H9 (cell line): ENCODE results near the gene NGRN. TPM values are rescaled to one million over a fixed set of nuclear protein-coding genes. Genes with fewer than 3 reads are reported as not detected.

Experiments
- DNase-seq: peaks from one replicate; pipeline ENCODE4 v3.0.0-alpha.2; 2017
- H2AFZ ChIP-seq: one replicate; pipeline ENCODE4 v1.6.1; 2013; ENCODE audit warnings: mild to moderate bottlenecking, low read length, control low read depth, moderate library complexity
- H2AK5ac ChIP-seq: 2 replicates; pipeline ENCODE4 v1.6.1; 2013; ENCODE audit warnings: low read length, control low read depth, mixed read lengths; ENCODE audit not compliant: insufficient read length
- H2BK120ac ChIP-seq: one replicate; pipeline ENCODE4 v1.6.1; 2013; ENCODE audit warnings: low read depth, mild to moderate bottlenecking, low read length, control low read depth, inconsistent platforms; ENCODE audit not compliant: poor library complexity, severe bottlenecking
- H2BK12ac ChIP-seq: 2 replicates; pipeline ENCODE4 v1.6.1; 2013; ENCODE audit warnings: low read length, control low read depth, mixed read lengths, low read depth; ENCODE audit not compliant: insufficient read length
- H2BK15ac ChIP-seq: 2 replicates; pipeline ENCODE4 v1.6.1; 2013; ENCODE audit warnings: low read depth, low read length, control low read depth
- H2BK20ac ChIP-seq: one replicate; pipeline ENCODE4 v1.6.1; 2013; ENCODE audit warnings: low read depth, mild to moderate bottlenecking, low read length, control low read depth, inconsistent platforms; ENCODE audit not compliant: poor library complexity, severe bottlenecking
- H2BK5ac ChIP-seq: 2 replicates; pipeline ENCODE4 v1.6.1; 2013; ENCODE audit warnings: low read length, control low read depth, mixed read lengths; ENCODE audit not compliant: insufficient read length
- H3K14ac ChIP-seq: 2 replicates; pipeline ENCODE4 v1.6.1; 2013; ENCODE audit warnings: low read length, control low read depth; ENCODE audit not compliant: insufficient read depth
- H3K18ac ChIP-seq: 2 replicates; pipeline ENCODE4 v1.6.1; 2013; ENCODE audit warnings: low read depth, mild to moderate bottlenecking, mixed read lengths, low read length, control low read depth; ENCODE audit not compliant: insufficient read length
- H3K23ac ChIP-seq: 2 replicates; pipeline ENCODE4 v1.6.1; 2013; ENCODE audit warnings: low read length, control low read depth, mixed read lengths, low read depth; ENCODE audit not compliant: insufficient read length
- H3K23me2 ChIP-seq: 2 replicates; pipeline ENCODE4 v1.6.1; 2013; ENCODE audit warnings: low read depth, mild to moderate bottlenecking, mixed read lengths, low read length, control low read depth; ENCODE audit not compliant: insufficient read length, poor library complexity, severe bottlenecking
- H3K27ac ChIP-seq: 2 replicates; pipeline ENCODE4 v1.5.1; 2013; ENCODE audit warnings: low read length, control low read depth, mixed read lengths, low read depth; ENCODE audit not compliant: insufficient read length
- H3K27me3 ChIP-seq: 2 replicates; pipeline ENCODE4 v1.6.1; 2013; ENCODE audit warnings: low read length, control low read depth, inconsistent platforms; ENCODE audit not compliant: insufficient read depth
- H3K4ac ChIP-seq: 2 replicates; pipeline ENCODE4 v1.6.1; 2013; ENCODE audit warnings: low read depth, mild to moderate bottlenecking, control low read depth, inconsistent platforms, low read length, moderate library complexity
- H3K4me1 ChIP-seq: 2 replicates; pipeline ENCODE4 v1.6.1; 2013; ENCODE audit warnings: low read length, control low read depth, inconsistent platforms; ENCODE audit not compliant: insufficient read depth
- H3K4me2 ChIP-seq: 2 replicates; pipeline ENCODE4 v1.6.1; 2013; ENCODE audit warnings: low read length, control low read depth, mixed read lengths; ENCODE audit not compliant: insufficient read length, insufficient read depth
- H3K56ac ChIP-seq: 2 replicates; pipeline ENCODE4 v1.6.1; 2013; ENCODE audit warnings: low read depth, mild to moderate bottlenecking, mixed read lengths, low read length, control low read depth; ENCODE audit not compliant: insufficient read length
- H3K79me1 ChIP-seq: 2 replicates; pipeline ENCODE4 v1.6.1; 2013; ENCODE audit warnings: low read depth, mild to moderate bottlenecking, moderate library complexity, low read length, control low read depth, inconsistent platforms; ENCODE audit not compliant: insufficient read depth, poor library complexity, severe bottlenecking
- H3K79me2 ChIP-seq: 2 replicates; pipeline ENCODE4 v1.6.1; 2013; ENCODE audit warnings: low read length, control low read depth, inconsistent platforms; ENCODE audit not compliant: insufficient read depth
- H3K9ac ChIP-seq: 2 replicates; pipeline ENCODE4 v1.6.1; 2013; ENCODE audit warnings: low read length, control low read depth, mixed read lengths; ENCODE audit not compliant: insufficient read length; ENCODE audit errors: extremely low read depth
- H3K9me3 ChIP-seq: one replicate; pipeline ENCODE4 v1.6.1; 2013; ENCODE audit warnings: low read depth, low read length, inconsistent platforms; ENCODE audit not compliant: control insufficient read depth
- H3T11ph ChIP-seq: one replicate; pipeline ENCODE4 v1.6.1; 2013; ENCODE audit warnings: mild to moderate bottlenecking, low read length, control low read depth, inconsistent platforms
- H4K20me1 ChIP-seq: one replicate; pipeline ENCODE4 v1.6.1; 2013; ENCODE audit not compliant: control insufficient read depth, insufficient read length, insufficient read depth
- H4K5ac ChIP-seq: 2 replicates; pipeline ENCODE4 v1.6.1; 2013; ENCODE audit warnings: low read depth, mild to moderate bottlenecking, mixed read lengths, low read length, control low read depth; ENCODE audit not compliant: insufficient read length
- H4K8ac ChIP-seq: replicated peaks from 2 replicates; pipeline ENCODE4 v1.6.1; 2013; ENCODE audit warnings: low read length, control low read depth, mixed read lengths, low read depth; ENCODE audit not compliant: insufficient read length
- H4K91ac ChIP-seq: 2 replicates; pipeline ENCODE4 v1.6.1; 2013; ENCODE audit warnings: low read depth, mild to moderate bottlenecking, moderate library complexity, mixed read lengths, low read length, control low read depth; ENCODE audit not compliant: insufficient read length
- H3K27ac Mint-ChIP-seq, 3 experiments: 2 replicates in 2 of 3; 3 replicates in 1 of 3; pipeline ENCODE4 v1.8.0; 2020 to 2021; ENCODE audit warnings: mixed read lengths in 3 of 3, mild to moderate bottlenecking in 1 of 3, moderate library complexity in 1 of 3
- H3K27me3 Mint-ChIP-seq: 2 replicates; pipeline ENCODE4 v1.8.0; 2021; ENCODE audit warnings: low read depth, mild to moderate bottlenecking, moderate library complexity, mixed read lengths
- H3K36me3 Mint-ChIP-seq, 3 experiments: 2 replicates in 2 of 3; 3 replicates in 1 of 3; pipeline ENCODE4 v1.8.0; 2020 to 2021; ENCODE audit warnings: low read depth in 3 of 3, mixed read lengths in 3 of 3; ENCODE audit not compliant: insufficient read depth in 1 of 3
- H3K4me1 Mint-ChIP-seq, 2 experiments: 2 replicates each; pipeline ENCODE4 v1.8.0; 2020; ENCODE audit warnings: mixed read lengths in 2 of 2
- H3K4me3 Mint-ChIP-seq, 2 experiments: 2 replicates in 1 of 2; 3 replicates in 1 of 2; pipeline ENCODE4 v1.8.0; 2020 to 2021; ENCODE audit warnings: mild to moderate bottlenecking in 2 of 2, mixed read lengths in 2 of 2, moderate library complexity in 1 of 2
- H3K9me3 Mint-ChIP-seq, 2 experiments: 2 replicates in 1 of 2; 3 replicates in 1 of 2; pipeline ENCODE4 v1.8.0; 2020; ENCODE audit warnings: mild to moderate bottlenecking in 2 of 2, mixed read lengths in 2 of 2, moderate library complexity in 1 of 2
- CTCF ChIP-seq: fragments of 200-600 bp; sonication (generic); conservative IDR thresholded peaks from 3 replicates; pipeline ENCODE4 v1.8.0; 2021; ENCODE audit warnings: antibody characterized with exemption, mild to moderate bottlenecking
- WGBS: extraction: QIAGEN DNeasy Blood & Tissue Kit; methylation state at CpG from one replicate; pipeline ENCODE4 v1.1.7; 2013; ENCODE audit warnings: missing lambda C conversion rate, low lambda C conversion rate, mixed read lengths; ENCODE audit not compliant: insufficient read length; ENCODE audit errors: extremely low coverage; 5-methylcytosine and 5-hydroxymethylcytosine counted together
- total RNA-seq: library from RNA; stranded (reverse); gene quantifications from 2 replicates; pipeline ENCODE4 v1.2.1, GENCODE V29; 2021

The NGRN gene
- total RNA-seq, 1 experiment from 2014 or later = 79.2 TPM

GRCh38 chr15:90231028-90232017 lies 34.1 kb upstream of the NGRN start:
- Histone ChIP-seq H4K20me1 (no peaks in the 10 kb centered on the region), H2BK12ac (no peak overlapping the region), H3K4me1 (no peaks in the 10 kb centered on the region; the same call in 1 of the 2 replicates), H3K23ac (no peak overlapping the region), H3K56ac (no peak overlapping the region), H3K79me1 (no peaks in the 10 kb centered on the region), H3K27ac (no peak overlapping the region), H3K4ac (no peak overlapping the region), H4K91ac (no peak overlapping the region), H2BK120ac (no peak overlapping the region), H3K79me2 (no peaks in the 10 kb centered on the region), H2AFZ (no peak overlapping the region), H3K4me2 (no peak overlapping the region), H4K8ac (no peak overlapping the region), H3K9ac (no peak overlapping the region), H3K27me3 (no peaks in the 10 kb centered on the region), H4K5ac (no peak overlapping the region), H3K9me3 (no peaks in the 10 kb centered on the region), H2BK20ac (no peak overlapping the region), H3K18ac (no peak overlapping the region), H3K23me2 (peaks cover 12% of the 10 kb centered on the region), H3T11ph (no peak overlapping the region), H3K14ac (no peak overlapping the region), H2BK5ac (no peak overlapping the region), H2AK5ac (no peak overlapping the region), H2BK15ac (no peak overlapping the region)
- no peaks in the 10 kb centered on the region for H3K9me3 Mint-ChIP-seq
- no peak for TF ChIP-seq CTCF
- 0 out of 7 replicates have a peak overlapping the region, but pooled peaks of 1 of the 3 experiments have one; percentile 66 for H3K27ac Mint-ChIP-seq
- H3K4me1 Mint-ChIP-seq = peaks cover 15 to 16% of the 10 kb centered on the region in 2 experiments
- peak overlapping the region; percentile 13 to 25; a peak in 1 of 5 replicates for H3K4me3 Mint-ChIP-seq
- WGBS = no CpG with 5 or more reads among the region's 27 CpGs
- peaks cover 1% of the 10 kb centered on the region; the same call in 1 of the 2 replicates for H3K27me3 Mint-ChIP-seq
- DNase-seq = no peak
- peaks cover 15 to 41% (median 34%) of the 10 kb centered on the region in 3 experiments for H3K36me3 Mint-ChIP-seq
